Activated CD4-positive, alpha-beta T cell treated with anti-CD3 and anti-CD28 coated beads for 48 hours (primary cell): Measurements from ENCODE around the gene ACOT7.
"Not testable (repeated sequence)": the region's sequence is repeated elsewhere in the genome, so short reads cannot be mapped to it uniquely, and the experiment has no call there.

Source experiments
- DNase-seq: peaks from one replicate; pipeline ENCODE4 v3.0.0-alpha.2; 2020

Gene ACOT7

DNA sequence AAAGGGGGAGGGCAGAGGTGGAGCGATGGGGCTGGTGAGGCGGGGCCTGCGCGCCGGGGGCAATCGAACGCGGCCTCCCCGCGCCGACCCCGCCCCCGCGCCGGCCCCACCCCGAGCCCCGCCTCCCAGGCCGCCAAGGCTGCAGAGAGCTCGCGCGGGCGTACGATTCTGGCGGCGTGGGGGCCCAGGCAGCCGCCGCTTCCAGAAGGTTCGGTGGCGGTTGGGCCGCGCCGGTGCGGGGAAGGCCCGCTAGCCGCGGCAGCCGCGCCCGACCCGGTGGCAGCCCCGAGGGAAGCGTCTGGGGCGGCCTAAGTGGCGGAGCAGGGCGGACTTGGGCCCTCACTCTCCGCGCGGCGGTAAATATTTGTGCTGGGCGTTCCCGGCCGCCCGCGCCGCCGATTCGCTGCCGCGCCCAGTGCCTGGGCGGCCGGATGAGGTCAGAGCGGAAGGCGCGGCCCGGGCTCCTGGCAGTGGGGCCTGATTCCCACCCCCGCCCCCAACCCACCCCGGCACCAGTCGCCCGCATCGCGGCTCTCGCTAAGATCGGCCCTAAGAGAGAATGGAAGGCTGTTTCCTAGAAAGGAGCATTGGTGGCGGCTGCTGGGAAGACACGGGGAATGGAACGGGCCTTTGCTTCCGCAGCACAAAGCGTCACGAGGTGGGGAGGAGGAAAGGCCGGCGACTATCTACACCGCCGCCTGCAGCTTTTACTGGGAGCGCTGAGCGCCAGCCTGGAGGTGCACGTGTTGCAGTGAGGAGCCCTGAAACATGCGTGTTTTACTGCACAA, at the start of gene ACOT7:
Gene ACOT7, minus strand, starts transcription at position 368 of the 788 bp plus-strand sequence. CDS start 368 bp downstream, outside the sequence.
- DNase-seq: peak; percentile 94

DNA sequence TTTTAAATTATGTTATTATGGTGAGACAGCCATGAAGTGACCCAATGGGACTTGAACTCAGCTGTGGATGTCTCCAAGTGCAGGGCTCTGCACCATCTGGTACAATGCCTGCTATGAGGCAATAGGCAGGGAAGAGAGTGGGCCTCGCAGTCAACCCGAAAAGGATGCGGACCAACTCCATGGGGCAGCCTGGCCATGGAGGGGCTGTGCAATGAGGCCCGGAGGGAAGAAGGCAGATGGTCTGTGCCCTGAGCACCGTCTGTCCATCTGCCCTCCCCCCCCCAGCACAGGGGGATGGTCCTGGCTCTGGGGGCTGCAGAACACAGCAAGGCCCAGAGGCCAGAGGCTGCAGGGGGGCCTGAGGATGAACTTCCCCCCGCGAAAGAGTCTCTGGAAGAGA, 48.0 kb upstream of the ACOT7 start:
- no peak for DNase-seq

GRCh38 chr1:6440198-6441126, 46.9 kb upstream of the ACOT7 start:
- DNase-seq: peak; percentile 81

- peak; percentile 80 for DNase-seq
Measured at GRCh38 chr1:6438047-6438525, 44.5 kb upstream of the ACOT7 start.

DNA sequence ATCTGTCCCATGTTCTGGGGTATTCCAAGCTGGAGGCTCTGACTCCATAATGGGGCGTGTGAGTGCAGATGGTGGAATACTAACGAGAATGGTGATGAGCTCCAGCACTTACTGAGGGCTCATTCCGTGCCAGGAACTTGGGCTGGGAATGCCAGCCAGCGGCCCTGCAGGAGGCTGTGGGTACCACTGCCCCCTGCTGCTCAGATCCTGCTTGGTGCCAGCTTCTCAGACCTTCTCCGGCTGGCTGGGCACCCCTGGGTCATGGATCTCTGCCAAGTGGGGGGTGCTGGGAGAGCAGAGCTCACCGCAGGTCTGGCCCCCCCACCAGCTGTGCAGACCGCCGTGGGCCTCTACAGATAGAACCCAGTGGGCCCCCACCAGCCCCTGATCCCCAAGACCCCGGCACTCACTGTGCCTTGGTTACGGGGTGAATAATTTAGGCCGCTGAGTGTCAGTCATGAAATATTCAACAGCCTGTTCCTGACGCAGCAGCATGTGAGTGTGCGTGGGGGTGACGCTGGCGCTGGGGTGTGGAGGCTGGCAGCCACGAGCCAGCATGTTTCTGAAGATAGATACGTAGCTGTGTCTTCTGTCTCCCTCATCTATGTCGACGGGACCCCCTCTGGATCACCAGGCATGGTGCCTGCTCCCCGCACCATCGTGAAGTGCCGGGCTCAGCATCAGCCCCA, 43.6 kb upstream of the ACOT7 start:
- DNase-seq: not testable (repeated sequence)

DNA sequence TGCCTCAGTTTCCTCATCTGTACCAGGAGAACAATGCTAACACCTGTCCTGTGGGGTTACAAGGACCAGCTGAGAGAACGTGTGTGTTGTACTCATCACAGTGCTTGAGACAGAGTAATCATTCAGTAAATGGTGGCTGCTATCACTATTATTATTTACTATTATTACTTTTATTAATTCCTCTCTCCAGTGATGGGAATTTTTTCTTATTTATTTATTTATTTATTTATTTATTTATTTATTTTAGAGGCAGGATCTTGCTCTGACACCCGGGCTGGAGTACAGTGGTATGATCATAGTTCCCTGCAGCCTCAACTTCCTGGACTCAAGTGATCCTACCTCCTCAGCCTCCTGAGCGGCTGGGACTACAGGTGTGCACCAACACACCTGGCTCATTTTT, 42.7 kb upstream of the ACOT7 start:
- DNase-seq: not testable (repeated sequence)

DNA sequence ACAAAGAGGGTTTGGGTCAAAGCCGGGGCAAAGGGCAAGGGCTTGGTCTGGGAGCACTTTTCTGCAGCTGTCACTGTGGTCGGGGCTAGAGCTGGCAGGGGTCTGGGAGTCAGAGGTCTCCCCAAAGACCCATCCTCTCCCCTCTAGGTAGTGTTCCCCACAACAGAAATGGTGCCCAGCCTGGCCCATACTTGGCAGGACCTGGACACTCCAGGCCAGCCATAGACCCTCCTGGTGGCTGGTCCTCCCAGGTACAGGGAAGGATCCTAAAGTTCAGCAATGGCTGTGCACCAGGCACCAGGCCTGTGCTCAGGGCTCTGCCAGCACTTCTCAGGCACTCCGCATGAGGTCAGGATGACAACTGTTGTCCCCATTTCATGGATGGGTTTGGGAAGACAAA, 42.0 kb upstream of the ACOT7 start:
- no peak for DNase-seq

GRCh38 chr1:6435129-6435528, 41.6 kb upstream of the ACOT7 start:
- DNase-seq: no peak

DNA sequence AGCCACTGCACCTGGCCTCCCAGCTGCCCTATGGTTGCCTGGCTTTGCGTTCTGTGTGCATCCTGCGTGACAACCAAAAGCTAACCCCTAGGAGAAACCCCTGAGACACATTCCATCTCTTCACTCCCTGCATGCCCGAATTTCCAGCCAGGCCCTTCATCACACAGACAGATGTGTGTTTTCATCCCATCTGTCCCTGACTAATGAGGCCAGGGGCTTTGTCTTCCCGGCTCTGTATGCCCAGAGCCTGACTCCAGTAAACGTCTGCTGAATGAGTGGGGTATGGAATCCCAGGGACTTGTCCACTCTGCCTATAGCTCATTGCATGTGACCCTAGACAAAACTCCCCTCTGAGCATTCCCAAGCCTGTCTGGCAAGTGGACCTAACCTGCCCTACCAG, 40.6 kb upstream of the ACOT7 start:
- DNase-seq: no peak

DNA sequence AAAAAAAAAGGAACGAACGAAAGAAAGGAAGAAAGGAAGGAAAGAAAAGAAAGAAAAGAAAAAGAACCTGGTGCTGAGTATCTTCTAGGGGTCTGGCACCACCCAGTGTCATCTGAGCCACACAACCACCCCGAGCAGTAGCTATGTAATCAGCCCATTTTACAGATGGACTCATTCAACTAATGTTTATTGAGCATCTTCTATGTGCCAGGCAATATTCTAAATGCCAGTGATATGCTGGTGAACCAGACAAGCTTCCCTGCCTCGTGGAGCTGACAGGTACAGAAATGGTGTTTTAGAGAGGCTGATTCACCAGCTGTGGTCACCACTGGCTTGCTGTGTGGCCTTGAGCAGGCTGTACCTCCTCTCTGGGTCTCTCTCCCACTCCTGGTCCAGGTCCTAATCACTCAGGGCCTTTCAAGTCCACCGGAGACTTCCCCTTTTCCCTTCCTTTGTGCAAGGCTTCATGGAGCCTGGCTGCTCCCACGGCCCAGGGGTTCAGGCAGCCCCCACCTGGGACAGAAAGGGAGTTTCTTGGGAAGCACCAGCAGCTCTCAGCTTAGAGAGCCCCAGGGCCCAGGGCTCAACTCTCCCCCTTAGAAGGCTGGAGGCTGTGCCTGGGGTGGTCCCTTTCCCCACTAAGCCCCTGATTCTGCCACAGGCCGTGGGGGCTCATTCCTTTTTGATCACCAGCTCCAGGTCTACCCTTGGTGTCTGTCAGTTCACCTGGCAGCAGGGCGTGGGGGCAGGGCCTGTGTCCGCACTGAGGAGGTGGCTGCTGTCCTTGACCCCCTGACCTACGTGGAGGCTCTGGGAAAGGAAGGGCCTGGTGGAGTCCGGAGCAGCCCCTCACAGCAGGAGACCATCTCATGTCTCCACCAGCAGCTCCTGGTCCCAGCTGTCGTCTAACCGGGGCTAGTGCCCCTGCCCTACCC, 38.3 kb upstream of the ACOT7 start:
- DNase-seq: not testable (repeated sequence)

GRCh38 chr1:6429660-6430411, 36.3 kb upstream of the ACOT7 start:
- not testable (repeated sequence) for DNase-seq

DNA sequence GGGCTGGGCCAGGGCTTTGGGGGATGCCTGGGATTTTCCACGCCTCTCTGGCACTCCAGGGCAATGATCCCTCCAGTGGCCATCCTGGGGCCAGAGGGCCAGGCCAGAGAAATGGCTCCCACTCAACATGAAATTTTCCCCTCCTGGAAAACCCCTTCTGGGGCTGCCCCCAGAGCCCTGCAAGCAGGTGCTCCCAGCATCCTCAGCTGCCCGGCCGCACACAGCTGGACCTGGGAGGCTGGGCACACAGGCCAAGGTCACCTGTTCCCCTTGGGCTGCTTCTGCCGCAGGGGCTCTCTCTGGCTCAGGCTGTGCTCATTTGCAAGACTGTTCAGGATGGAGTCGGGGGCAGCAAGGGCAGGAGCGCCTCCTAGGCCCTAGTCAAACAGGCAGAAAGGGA, 34.9 kb upstream of the ACOT7 start:
- DNase-seq: not testable (repeated sequence)

DNA sequence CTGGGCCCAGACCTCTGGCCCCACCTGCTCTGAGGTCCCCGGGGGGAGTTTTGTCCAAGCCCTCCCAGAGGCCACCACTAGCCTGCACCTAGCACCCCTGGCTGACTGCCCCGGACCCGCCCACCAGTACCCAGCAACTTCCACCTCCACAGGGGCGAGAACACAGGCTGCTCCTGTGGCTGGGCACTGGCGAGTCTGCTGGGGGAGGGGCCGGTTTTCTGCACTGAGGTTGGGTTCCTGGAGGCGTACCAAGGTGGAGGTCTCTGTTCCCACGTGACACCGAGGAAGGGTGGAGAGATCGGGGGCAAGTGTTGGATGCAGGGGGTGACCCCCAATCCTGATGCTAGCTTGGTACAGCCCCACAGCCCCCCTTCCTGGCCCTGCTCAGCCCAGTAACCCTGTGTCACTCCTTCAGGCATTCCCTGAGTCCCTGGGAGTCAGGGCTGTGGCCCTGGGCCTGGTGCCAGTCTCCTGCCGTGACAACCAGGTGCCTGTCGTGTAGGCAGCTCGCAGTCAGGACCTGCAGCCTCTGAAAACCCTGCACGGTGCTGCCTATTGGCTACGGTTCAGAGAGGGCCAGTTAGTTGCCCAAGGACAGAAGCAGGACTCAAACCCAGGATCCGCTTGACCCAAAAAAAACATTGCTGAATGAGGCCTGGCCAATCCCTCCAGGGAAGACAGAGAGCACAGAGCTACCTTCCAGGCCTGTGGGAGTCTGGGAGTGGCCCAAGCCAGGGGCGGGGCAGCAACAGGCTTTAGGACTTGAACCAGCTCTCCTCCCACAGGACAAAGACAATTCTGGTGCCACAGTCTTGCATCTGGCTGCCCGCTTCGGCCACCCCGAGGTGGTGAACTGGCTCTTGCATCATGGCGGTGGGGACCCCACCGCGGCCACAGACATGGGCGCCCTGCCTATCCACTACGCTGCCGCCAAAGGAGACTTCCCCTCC, 34.1 kb upstream of the ACOT7 start:
- DNase-seq: no peak

GRCh38 chr1:6426972-6427350, 33.4 kb upstream of the ACOT7 start:
- no peak for DNase-seq

DNA sequence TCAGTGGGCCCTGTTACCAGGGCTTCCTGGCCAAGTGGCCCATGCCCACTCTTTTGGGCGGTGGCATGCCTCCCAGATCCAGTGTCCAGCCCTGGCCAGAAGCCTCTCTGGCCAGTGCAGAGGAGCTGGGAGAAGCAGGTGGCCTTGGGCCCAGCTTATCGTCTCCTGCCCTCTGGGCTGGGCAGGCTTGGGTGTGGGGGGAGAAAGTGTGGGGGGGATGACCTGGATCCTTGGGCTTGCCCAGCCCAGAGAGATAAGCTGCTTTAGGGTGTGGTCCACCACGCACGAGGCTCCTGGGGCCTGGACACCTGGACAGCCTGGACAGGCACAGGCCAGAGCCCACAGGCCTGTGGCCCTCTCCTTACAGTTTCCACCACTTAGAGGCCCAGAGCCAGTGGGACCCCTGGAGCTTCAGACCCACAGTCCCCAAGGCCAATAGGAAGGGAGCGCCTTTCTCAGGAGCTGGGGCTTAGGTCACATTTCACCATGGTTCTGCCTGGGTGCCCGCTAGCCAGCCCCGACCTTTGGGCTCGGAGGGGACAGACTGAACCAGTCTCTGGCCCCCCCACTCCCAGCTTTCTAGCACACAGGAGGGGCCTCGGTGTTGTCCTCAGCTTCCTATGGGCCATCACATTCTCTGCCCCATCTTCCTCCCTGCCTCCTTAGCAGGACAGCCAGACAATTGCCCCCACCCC, 32.9 kb upstream of the ACOT7 start:
- DNase-seq: no peak

- no peak for DNase-seq
Measured at GRCh38 chr1:6425658-6426057, 32.1 kb upstream of the ACOT7 start.

GRCh38 chr1:6424619-6425593, 31.3 kb upstream of the ACOT7 start, which contains the start of gene ESPN:
Gene ESPN (plus strand): TSS chr1:6424776. CDS start chr1:6424956, 180 bp downstream.
- DNase-seq: no peak

DNA sequence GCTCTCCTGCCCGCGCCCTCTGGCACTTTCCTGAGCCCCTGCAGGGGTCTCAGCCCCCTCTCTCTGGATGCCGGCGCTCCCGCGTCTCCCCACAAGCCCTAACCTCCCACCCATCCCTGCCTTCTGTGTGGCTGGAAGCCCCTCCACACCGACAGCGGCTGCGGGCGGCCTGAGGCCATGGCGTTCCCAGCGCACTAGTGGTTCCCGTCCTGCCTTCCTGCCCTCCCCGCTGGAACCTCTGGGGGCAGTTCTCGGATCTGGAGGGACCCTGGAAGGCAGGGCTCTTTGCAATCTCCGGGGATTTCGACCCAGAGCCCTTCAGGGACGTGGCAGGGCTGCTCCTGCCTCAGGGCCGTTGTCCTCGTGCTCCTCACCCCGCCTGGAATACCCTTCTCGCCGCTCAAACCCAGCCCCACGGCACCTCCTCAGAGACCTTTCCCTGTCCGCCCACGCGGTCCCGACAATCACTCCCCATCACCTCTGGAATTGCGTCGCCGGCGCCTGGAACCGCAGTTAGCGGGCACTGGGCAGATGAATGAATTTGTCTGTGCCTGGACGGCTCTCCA, 30.5 kb upstream of the ACOT7 start:
- DNase-seq: no peak
